ENCODE measurements around the gene UNC50. TPM values are rescaled to one million over a fixed set of nuclear protein-coding genes. Genes with fewer than 3 reads are reported as not detected.

UNC50 gene
- polyA plus RNA-seq (2013, experiment 1 of 2), result 59.4 TPM
- polyA plus RNA-seq (2013, experiment 2 of 2), result 59.6 TPM

GRCh38 chr2:98608116-98608961 is at the start of gene UNC50, which contains the start of gene COA5:
Gene UNC50, plus strand, starts transcription at chr2:98608589. Its CDS starts 1,171 bp downstream, at chr2:98609760.
Gene COA5, minus strand, starts transcription at chr2:98608512. Its CDS starts 107 bp downstream, at chr2:98608405.
- Histone ChIP-seq H3K14ac (ENCODE audit: low read length) (peak within 1 kb of the TSS; percentile 99), H3K18ac (ENCODE audit: low read length) (peak within 1 kb of the TSS; percentile 98), H3K23ac (ENCODE audit: low read depth, low read length, poor library complexity) (peak within 1 kb of the TSS; percentile 99), H3K27me3 (ENCODE audit: control insufficient read depth in 3 of 3, insufficient read depth in 3 of 3, low read depth in 1 of 3, low read length in 3 of 3) (no peaks in the 10 kb centered on the region), H2AK5ac (ENCODE audit: low read depth, low read length) (peak within 1 kb of the TSS; percentile 47), H2BK5ac (ENCODE audit: low read length) (peak within 1 kb of the TSS; percentile 68), H3K79me1 (ENCODE audit: low read depth, low read length) (peaks cover 4% of the 10 kb centered on the region), H3K9me3 (replicated peaks in 1 of 2; ENCODE audit: control insufficient read depth in 2 of 2, insufficient read depth in 1 of 2, low read depth in 1 of 2, low read length in 2 of 2) (no peaks in the 10 kb centered on the region), H2BK15ac (ENCODE audit: low read length) (no peak within 1 kb of the TSS), H3K36me3 (replicated peaks in 1 of 2; ENCODE audit: control insufficient read depth in 2 of 2, insufficient read depth in 2 of 2, low read length in 2 of 2) (peaks cover 6 to 60% of the 10 kb centered on the region in 2 donors), H3K9ac (ENCODE audit: low read depth, low read length, poor library complexity) (peak within 1 kb of the TSS; percentile 100), H2AFZ (ENCODE audit: low read length) (peak within 1 kb of the TSS; percentile 98), H4K91ac (ENCODE audit: low read depth, low read length, poor library complexity) (no peak within 1 kb of the TSS), H3K4ac (ENCODE audit: low read length) (no peak within 1 kb of the TSS), H3K4me3 (ENCODE audit: low read length in 2 of 2) (peak within 1 kb of the TSS; percentile 93 to 98), H3K27ac (replicated peaks; ENCODE audit: low read length) (peak within 1 kb of the TSS; percentile 84), H2BK12ac (ENCODE audit: low read length) (no peak within 1 kb of the TSS), H4K8ac (ENCODE audit: low read depth, low read length) (peak within 1 kb of the TSS; percentile 100), H3K4me2 (ENCODE audit: insufficient read depth, low read length, poor library complexity, severe bottlenecking) (peak within 1 kb of the TSS; percentile 73), H3K4me1 (ENCODE audit: control insufficient read depth in 2 of 2, insufficient read depth in 1 of 2, low read depth in 1 of 2, low read length in 2 of 2) (peaks cover 11 to 19% of the 10 kb centered on the region in 2 donors), H2BK120ac (ENCODE audit: low read depth, low read length) (no peak within 1 kb of the TSS)
- WGBS, 2 donors (ENCODE audit: extremely low coverage in 2 of 2, insufficient read length in 2 of 2, insufficient replicate concordance in 1 of 2), result no CpG with 5 or more reads among the region's 93 CpGs
- peak; percentile 86 for DNase-seq (ENCODE audit: low spot score)

- Histone ChIP-seq H3K4me2 (ENCODE audit: insufficient read depth, low read length, poor library complexity, severe bottlenecking) (no peak overlapping the region), H3K4ac (ENCODE audit: low read length) (no peak overlapping the region), H4K91ac (ENCODE audit: low read depth, low read length, poor library complexity) (no peak overlapping the region), H3K18ac (ENCODE audit: low read length) (no peak overlapping the region), H2BK15ac (ENCODE audit: low read length) (no peak overlapping the region), H3K14ac (ENCODE audit: low read length) (no peak overlapping the region), H3K23ac (ENCODE audit: low read depth, low read length, poor library complexity) (no peak overlapping the region), H3K27me3 (ENCODE audit: control insufficient read depth in 3 of 3, insufficient read depth in 3 of 3, low read depth in 1 of 3, low read length in 3 of 3) (no peaks in the 10 kb centered on the region), H3K36me3 (replicated peaks in 1 of 2; ENCODE audit: control insufficient read depth in 2 of 2, insufficient read depth in 2 of 2, low read length in 2 of 2) (peaks cover 13 to 87% of the 10 kb centered on the region in 2 donors), H3K9ac (ENCODE audit: low read depth, low read length, poor library complexity) (no peak overlapping the region), H3K4me3 (ENCODE audit: low read length in 2 of 2) (no peak overlapping the region), H3K4me1 (ENCODE audit: control insufficient read depth in 2 of 2, insufficient read depth in 1 of 2, low read depth in 1 of 2, low read length in 2 of 2) (no peaks in the 10 kb centered on the region), H4K8ac (ENCODE audit: low read depth, low read length) (no peak overlapping the region), H3K79me1 (ENCODE audit: low read depth, low read length) (no peaks in the 10 kb centered on the region), H3K27ac (replicated peaks; ENCODE audit: low read length) (no peak overlapping the region), H3K9me3 (replicated peaks in 1 of 2; ENCODE audit: control insufficient read depth in 2 of 2, insufficient read depth in 1 of 2, low read depth in 1 of 2, low read length in 2 of 2) (no peaks in the 10 kb centered on the region), H2AFZ (ENCODE audit: low read length) (no peak overlapping the region), H2BK12ac (ENCODE audit: low read length) (no peak overlapping the region), H2AK5ac (ENCODE audit: low read depth, low read length) (no peak overlapping the region), H2BK5ac (ENCODE audit: low read length) (no peak overlapping the region), H2BK120ac (ENCODE audit: low read depth, low read length) (no peak overlapping the region)
- no CpG with 5 or more reads among the region's 16 CpGs for WGBS, 2 donors (ENCODE audit: extremely low coverage in 2 of 2, insufficient read length in 2 of 2, insufficient replicate concordance in 1 of 2)
- DNase-seq (ENCODE audit: low spot score), result no peak
These were observed 49.4 kb upstream of the UNC50 start for GRCh38 chr2:98558852-98559530.

GRCh38 chr2:98559581-98559980 is 48.8 kb upstream of the UNC50 start:
- no peak overlapping the region for H3K4me3 ChIP-seq (ENCODE audit: low read length in 2 of 2)
- no peak overlapping the region for H2AK5ac ChIP-seq (ENCODE audit: low read depth, low read length)
- no peak overlapping the region for H2BK5ac ChIP-seq (ENCODE audit: low read length)
- H4K91ac ChIP-seq (ENCODE audit: low read depth, low read length, poor library complexity), result no peak overlapping the region
- H2BK120ac ChIP-seq (ENCODE audit: low read depth, low read length), result no peak overlapping the region
- H3K4me1 ChIP-seq (ENCODE audit: control insufficient read depth in 2 of 2, insufficient read depth in 1 of 2, low read depth in 1 of 2, low read length in 2 of 2), result no peaks in the 10 kb centered on the region
- no peak overlapping the region for H2AFZ ChIP-seq (ENCODE audit: low read length)
- H3K23ac ChIP-seq (ENCODE audit: low read depth, low read length, poor library complexity), result no peak overlapping the region
- H3K79me1 ChIP-seq (ENCODE audit: low read depth, low read length), result no peaks in the 10 kb centered on the region
- H3K14ac ChIP-seq (ENCODE audit: low read length), result no peak overlapping the region
- H3K4ac ChIP-seq (ENCODE audit: low read length), result no peak overlapping the region
- H3K27me3 ChIP-seq (ENCODE audit: control insufficient read depth in 3 of 3, insufficient read depth in 3 of 3, low read depth in 1 of 3, low read length in 3 of 3), result no peaks in the 10 kb centered on the region
- H2BK12ac ChIP-seq (ENCODE audit: low read length), result no peak overlapping the region
- no peak overlapping the region for H3K27ac ChIP-seq (replicated peaks; ENCODE audit: low read length)
- H3K18ac ChIP-seq (ENCODE audit: low read length), result no peak overlapping the region
- no peak overlapping the region for H2BK15ac ChIP-seq (ENCODE audit: low read length)
- H3K4me2 ChIP-seq (ENCODE audit: insufficient read depth, low read length, poor library complexity, severe bottlenecking), result no peak overlapping the region
- H4K8ac ChIP-seq (ENCODE audit: low read depth, low read length), result no peak overlapping the region
- WGBS, 2 donors (ENCODE audit: extremely low coverage in 2 of 2, insufficient read length in 2 of 2, insufficient replicate concordance in 1 of 2), result no CpG with 5 or more reads among the region's 3 CpGs
- H3K9me3 ChIP-seq (replicated peaks in 1 of 2; ENCODE audit: control insufficient read depth in 2 of 2, insufficient read depth in 1 of 2, low read depth in 1 of 2, low read length in 2 of 2), result no peaks in the 10 kb centered on the region
- no peak overlapping the region for H3K9ac ChIP-seq (ENCODE audit: low read depth, low read length, poor library complexity)
- no peak for DNase-seq (ENCODE audit: low spot score)
- peaks cover 16 to 87% of the 10 kb centered on the region in 2 donors for H3K36me3 ChIP-seq (replicated peaks in 1 of 2; ENCODE audit: control insufficient read depth in 2 of 2, insufficient read depth in 2 of 2, low read length in 2 of 2)

GRCh38 chr2:98560256-98560771 is 48.1 kb upstream of the UNC50 start:
- H3K23ac ChIP-seq (ENCODE audit: low read depth, low read length, poor library complexity), result peak overlapping the region; percentile 38
- H3K18ac ChIP-seq (ENCODE audit: low read length), result no peak overlapping the region
- no peak overlapping the region for H3K27ac ChIP-seq (replicated peaks; ENCODE audit: low read length)
- no peak overlapping the region for H4K91ac ChIP-seq (ENCODE audit: low read depth, low read length, poor library complexity)
- H2AFZ ChIP-seq (ENCODE audit: low read length), result no peak overlapping the region
- H3K4me3 ChIP-seq (ENCODE audit: low read length in 2 of 2), result no peak overlapping the region
- whole genome bisulfite sequencing, 2 donors (ENCODE audit: extremely low coverage in 2 of 2, insufficient read length in 2 of 2, insufficient replicate concordance in 1 of 2), result no CpG with 5 or more reads among the region's 9 CpGs
- no peaks in the 10 kb centered on the region for H3K9me3 ChIP-seq (replicated peaks in 1 of 2; ENCODE audit: control insufficient read depth in 2 of 2, insufficient read depth in 1 of 2, low read depth in 1 of 2, low read length in 2 of 2)
- no peaks in the 10 kb centered on the region for H3K79me1 ChIP-seq (ENCODE audit: low read depth, low read length)
- no peak for DNase-seq (ENCODE audit: low spot score)
- H3K9ac ChIP-seq (ENCODE audit: low read depth, low read length, poor library complexity), result no peak overlapping the region
- H3K4me2 ChIP-seq (ENCODE audit: insufficient read depth, low read length, poor library complexity, severe bottlenecking), result no peak overlapping the region
- H3K36me3 ChIP-seq (replicated peaks in 1 of 2; ENCODE audit: control insufficient read depth in 2 of 2, insufficient read depth in 2 of 2, low read length in 2 of 2), result peaks cover 19 to 87% of the 10 kb centered on the region in 2 donors
- H2BK15ac ChIP-seq (ENCODE audit: low read length), result no peak overlapping the region
- no peak overlapping the region for H4K8ac ChIP-seq (ENCODE audit: low read depth, low read length)
- no peaks in the 10 kb centered on the region for H3K4me1 ChIP-seq (ENCODE audit: control insufficient read depth in 2 of 2, insufficient read depth in 1 of 2, low read depth in 1 of 2, low read length in 2 of 2)
- no peak overlapping the region for H2BK12ac ChIP-seq (ENCODE audit: low read length)
- no peak overlapping the region for H2BK5ac ChIP-seq (ENCODE audit: low read length)
- H3K4ac ChIP-seq (ENCODE audit: low read length), result no peak overlapping the region
- H3K14ac ChIP-seq (ENCODE audit: low read length), result no peak overlapping the region
- H2AK5ac ChIP-seq (ENCODE audit: low read depth, low read length), result no peak overlapping the region
- H3K27me3 ChIP-seq (ENCODE audit: control insufficient read depth in 3 of 3, insufficient read depth in 3 of 3, low read depth in 1 of 3, low read length in 3 of 3), result no peaks in the 10 kb centered on the region
- peak overlapping the region; percentile 9 for H2BK120ac ChIP-seq (ENCODE audit: low read depth, low read length)

Data from neuronal stem cell (in vitro differentiated cells).